Chondrocyte (in vitro differentiated cells): ENCODE results near the gene REM2. TPM values are rescaled to one million over a fixed set of nuclear protein-coding genes. Genes with fewer than 3 reads are reported as not detected.

Source experiments
- DNase-seq: peaks from one replicate; pipeline ENCODE4 v3.0.0; 2021; ENCODE audit warnings: mixed read lengths, low spot score
- H3K27ac Mint-ChIP-seq: one replicate; pipeline ENCODE4 v1.8.0; 2021; ENCODE audit warnings: mild to moderate bottlenecking, moderate library complexity, mixed read lengths; ENCODE audit not compliant: unreplicated experiment
- H3K27me3 Mint-ChIP-seq: 2 replicates; pipeline ENCODE4 v1.8.0; 2021; ENCODE audit warnings: low read depth, mixed read lengths
- H3K36me3 Mint-ChIP-seq: 2 replicates; pipeline ENCODE4 v1.8.0; 2021; ENCODE audit warnings: low read depth, mixed read lengths
- H3K4me1 Mint-ChIP-seq: 2 replicates; pipeline ENCODE4 v1.8.0; 2021; ENCODE audit warnings: low read depth, mild to moderate bottlenecking, mixed read lengths
- H3K4me3 Mint-ChIP-seq: one replicate; pipeline ENCODE4 v1.8.0; 2021; ENCODE audit warnings: mild to moderate bottlenecking, moderate library complexity, mixed read lengths; ENCODE audit not compliant: unreplicated experiment
- H3K9me3 Mint-ChIP-seq: 2 replicates; pipeline ENCODE4 v1.8.0; 2021; ENCODE audit warnings: low read depth, mixed read lengths
- CTCF ChIP-seq: fragments of 200-600 bp; sonication (generic); IDR thresholded peaks from 2 replicates; pipeline ENCODE4 v1.5.0; 2021; ENCODE audit warnings: antibody characterized with exemption, mild to moderate bottlenecking, moderate library complexity
- total RNA-seq: library from RNA; stranded (reverse); gene quantifications from 3 replicates; pipeline ENCODE4 v1.2.1, GENCODE V29; 2021

Gene REM2
- total RNA-seq, 1 donor from 2014 or later = 0.10 TPM

GRCh38 chr14:22884738-22885523, 1.9 kb downstream of the REM2 start:
- no peak for DNase-seq
- H3K4me1 Mint-ChIP-seq = peaks cover 22% of the 10 kb centered on the region
- H3K4me3 Mint-ChIP-seq = no peak overlapping the region
- no peak for TF ChIP-seq CTCF
- no peaks in the 10 kb centered on the region for H3K9me3 Mint-ChIP-seq
- H3K27me3 Mint-ChIP-seq = no peaks in the 10 kb centered on the region
- H3K27ac Mint-ChIP-seq = no peak overlapping the region
- H3K36me3 Mint-ChIP-seq = no peaks in the 10 kb centered on the region

DNA sequence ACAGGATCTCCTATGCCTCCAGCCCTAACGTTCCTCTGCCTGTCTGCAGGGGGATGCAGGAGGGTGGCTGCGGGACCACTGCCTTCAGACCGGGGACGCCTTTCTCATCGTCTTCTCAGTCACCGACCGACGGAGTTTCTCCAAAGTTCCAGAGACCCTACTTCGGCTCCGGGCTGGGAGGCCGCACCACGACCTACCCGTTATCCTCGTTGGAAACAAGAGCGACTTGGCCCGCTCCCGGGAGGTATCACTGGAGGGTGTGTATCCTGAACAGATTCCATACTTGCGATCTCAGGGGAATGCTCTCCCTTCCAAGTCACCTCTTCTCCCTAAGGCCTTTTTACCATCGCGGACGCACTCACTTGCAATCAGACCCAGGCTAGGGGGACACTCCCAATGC, 3.0 kb downstream of the REM2 start:
- peaks cover 22% of the 10 kb centered on the region for H3K4me1 Mint-ChIP-seq
- no peaks in the 10 kb centered on the region for H3K9me3 Mint-ChIP-seq
- no peaks in the 10 kb centered on the region for H3K27me3 Mint-ChIP-seq
- no peaks in the 10 kb centered on the region for H3K36me3 Mint-ChIP-seq
- no peak overlapping the region for H3K27ac Mint-ChIP-seq
- H3K4me3 Mint-ChIP-seq = peak overlapping the region; percentile 90
- no peak for DNase-seq
- no peak for TF ChIP-seq CTCF

- DNase-seq = no peak
- Mint-ChIP-seq H3K36me3 (no peaks in the 10 kb centered on the region), H3K9me3 (no peaks in the 10 kb centered on the region), H3K27me3 (no peaks in the 10 kb centered on the region), H3K27ac (peak overlapping the region; percentile 65), H3K4me1 (peaks cover 22% of the 10 kb centered on the region), H3K4me3 (peak overlapping the region; percentile 90)
- TF ChIP-seq CTCF = peak; percentile 54
Measured at GRCh38 chr14:22886500-22887259, 3.7 kb downstream of the REM2 start.

DNA sequence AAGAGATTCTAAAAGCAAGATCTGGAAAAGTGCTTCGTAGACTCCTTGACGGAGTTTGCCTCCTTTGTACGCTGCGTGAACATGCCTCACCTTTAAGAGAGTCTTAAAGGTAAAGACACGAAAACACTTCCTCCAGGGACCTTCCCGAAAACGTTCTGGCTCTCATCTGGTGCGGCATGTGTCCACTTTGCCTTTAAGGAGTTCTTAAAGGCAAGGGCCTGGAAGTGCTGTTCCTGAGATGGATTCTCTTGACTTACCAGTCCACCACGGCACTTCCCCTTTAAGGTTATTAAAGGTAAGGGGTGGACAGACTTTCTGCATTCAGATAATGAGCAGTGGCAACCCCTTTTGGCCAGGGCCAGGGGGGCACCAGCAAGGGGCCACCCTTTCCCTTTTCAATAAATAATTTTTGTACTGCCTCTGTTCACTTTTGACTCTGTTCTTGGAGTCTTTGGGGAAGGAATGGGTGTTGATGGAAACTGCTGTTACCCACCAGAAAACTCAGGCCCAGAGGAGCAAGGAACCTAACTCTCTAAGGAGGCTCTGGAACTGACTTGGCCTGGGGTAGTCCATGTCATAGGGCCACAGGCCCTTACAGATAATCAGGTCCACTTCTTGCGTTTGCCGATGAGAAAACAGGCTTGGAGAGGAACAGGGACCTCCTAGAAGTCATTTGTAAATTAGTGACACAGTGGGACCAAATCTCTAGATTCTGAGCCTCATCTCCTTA, 4.4 kb downstream of the REM2 start:
- DNase-seq = no peak
- peaks cover 2% of the 10 kb centered on the region for H3K36me3 Mint-ChIP-seq
- peak overlapping the region; percentile 65 for H3K27ac Mint-ChIP-seq
- TF ChIP-seq CTCF = no peak
- H3K9me3 Mint-ChIP-seq = no peaks in the 10 kb centered on the region
- H3K27me3 Mint-ChIP-seq = no peaks in the 10 kb centered on the region
- peaks cover 22% of the 10 kb centered on the region for H3K4me1 Mint-ChIP-seq
- H3K4me3 Mint-ChIP-seq = peak overlapping the region; percentile 90

- no peak overlapping the region for H3K4me3 Mint-ChIP-seq
- TF ChIP-seq CTCF = no peak
- H3K27ac Mint-ChIP-seq = no peak overlapping the region
- H3K36me3 Mint-ChIP-seq = peaks cover 2% of the 10 kb centered on the region
- no peak for DNase-seq
- no peaks in the 10 kb centered on the region for H3K9me3 Mint-ChIP-seq
- H3K4me1 Mint-ChIP-seq = peaks cover 18% of the 10 kb centered on the region
- H3K27me3 Mint-ChIP-seq = no peaks in the 10 kb centered on the region
Measured at GRCh38 chr14:22887990-22888378, 5.0 kb downstream of the REM2 start.
